GM23338 (cell line): ENCODE data around the gene AIG1. TPM values are rescaled to one million over a fixed set of nuclear protein-coding genes. Genes with fewer than 3 reads are reported as not detected.

Experiments
- ATAC-seq: fragments of 200-7000 bp; cut with Tn5 transposase; 3 replicates; pipeline ENCODE4 v1.9.1; 2020
- DNase-seq: peaks from one replicate; pipeline ENCODE4 v3.0.0-alpha.2; 2015; ENCODE audit warnings: low spot score
- H2AFZ ChIP-seq: fragments of 200-600 bp; sonication (generic); 2 replicates; pipeline ENCODE4 v1.8.0; 2016; ENCODE audit warnings: antibody characterized with exemption, mild to moderate bottlenecking, moderate library complexity
- H3F3A ChIP-seq: fragments of 200-600 bp; sonication (generic); replicated peaks from 2 replicates; pipeline ENCODE4 v1.8.0; 2017; ENCODE audit warnings: antibody characterized with exemption, mixed run types, low read depth
- H3K27ac ChIP-seq: fragments of 200-600 bp; sonication (generic); 2 replicates; pipeline ENCODE4 v1.6.1; 2016; ENCODE audit warnings: low read depth
- H3K27me3 ChIP-seq: fragments of 200-600 bp; sonication (generic); 2 replicates; pipeline ENCODE4 v1.8.0; 2016; ENCODE audit warnings: mild to moderate bottlenecking, mixed run types, moderate library complexity; ENCODE audit not compliant: insufficient read depth
- H3K36me3 ChIP-seq: fragments of 200-600 bp; sonication (generic); 2 replicates; pipeline ENCODE4 v1.8.0; 2016; ENCODE audit warnings: mild to moderate bottlenecking; ENCODE audit not compliant: insufficient read depth
- H3K4me1 ChIP-seq: fragments of 200-600 bp; sonication (generic); 2 replicates; pipeline ENCODE4 v1.8.0; 2016; ENCODE audit warnings: mild to moderate bottlenecking, moderate library complexity; ENCODE audit not compliant: insufficient read depth
- H3K4me2 ChIP-seq: fragments of 200-600 bp; sonication (generic); 2 replicates; pipeline ENCODE4 v1.7.1; 2017; ENCODE audit warnings: mixed run types
- H3K4me3 ChIP-seq: fragments of 200-600 bp; sonication (generic); 2 replicates; pipeline ENCODE4 v1.6.1; 2016; ENCODE audit warnings: mixed run types
- H3K79me2 ChIP-seq: fragments of 200-600 bp; sonication (generic); replicated peaks from 2 replicates; pipeline ENCODE4 v1.8.0; 2017; ENCODE audit warnings: mild to moderate bottlenecking; ENCODE audit not compliant: insufficient read depth
- H3K9me2 ChIP-seq: fragments of 200-600 bp; sonication (generic); 2 replicates; pipeline ENCODE4 v1.8.0; 2017; ENCODE audit not compliant: insufficient read depth
- H4K20me1 ChIP-seq: fragments of 200-600 bp; sonication (generic); replicated peaks from 2 replicates; pipeline ENCODE4 v1.8.0; 2017; ENCODE audit warnings: mild to moderate bottlenecking; ENCODE audit not compliant: insufficient read depth
- H3K27ac Mint-ChIP-seq: 2 replicates; pipeline ENCODE4 v1.8.0; 2020; ENCODE audit warnings: inconsistent platforms, mild to moderate bottlenecking, moderate library complexity, mixed read lengths
- H3K27me3 Mint-ChIP-seq: 3 replicates; pipeline ENCODE4 v1.8.0; 2022; ENCODE audit warnings: low read depth, mild to moderate bottlenecking, moderate library complexity, mixed read lengths, inconsistent platforms; ENCODE audit not compliant: insufficient read depth, poor library complexity
- H3K36me3 Mint-ChIP-seq: 3 replicates; pipeline ENCODE4 v1.8.0; 2021; ENCODE audit warnings: low read depth, mild to moderate bottlenecking, inconsistent platforms, moderate library complexity, mixed read lengths
- H3K4me1 Mint-ChIP-seq: 3 replicates; pipeline ENCODE4 v1.8.0; 2020; ENCODE audit warnings: mild to moderate bottlenecking, inconsistent platforms, mixed read lengths
- H3K4me3 Mint-ChIP-seq: 3 replicates; pipeline ENCODE4 v1.8.0; 2021; ENCODE audit warnings: moderate library complexity, mild to moderate bottlenecking, inconsistent platforms, mixed read lengths
- H3K9me3 Mint-ChIP-seq: 3 replicates; pipeline ENCODE4 v1.8.0; 2020; ENCODE audit warnings: moderate library complexity, mild to moderate bottlenecking, inconsistent platforms, mixed read lengths
- CREB1 ChIP-seq: fragments of 250-450 bp; sonication (Bioruptor Pico); IDR thresholded peaks from 2 replicates; pipeline ENCODE4 v1.5.0; 2020; ENCODE audit warnings: low read depth, mild to moderate bottlenecking, moderate library complexity
- ETS1 ChIP-seq: IDR thresholded peaks from 2 replicates; pipeline ENCODE4 v1.6.1; 2016; ENCODE audit warnings: antibody characterized with exemption
- EZH2 ChIP-seq: fragments of 200-600 bp; sonication (generic); IDR thresholded peaks from one replicate; pipeline ENCODE4 v1.8.0; 2017; ENCODE audit warnings: antibody characterized with exemption, mild to moderate bottlenecking, low read depth; ENCODE audit not compliant: unreplicated experiment
- EZH2phosphoT487 ChIP-seq: fragments of 200-600 bp; sonication (generic); IDR thresholded peaks from one replicate; pipeline ENCODE4 v1.8.1; 2018; ENCODE audit warnings: antibody characterized with exemption; ENCODE audit not compliant: unreplicated experiment
- JUNB ChIP-seq: IDR thresholded peaks from one replicate; pipeline ENCODE4 v1.6.1; 2016; ENCODE audit warnings: antibody characterized with exemption; ENCODE audit not compliant: unreplicated experiment
- NANOG ChIP-seq: IDR thresholded peaks from 2 replicates; pipeline ENCODE4 v1.6.1; 2016; ENCODE audit warnings: antibody characterized with exemption, borderline replicate concordance
- POLR2AphosphoS5 ChIP-seq: IDR thresholded peaks from 2 replicates; pipeline ENCODE4 v1.6.1; 2016; ENCODE audit warnings: antibody characterized with exemption, low read depth
- STAT1 ChIP-seq: IDR thresholded peaks from one replicate; pipeline ENCODE4 v1.6.1; 2016; ENCODE audit warnings: antibody characterized with exemption; ENCODE audit not compliant: unreplicated experiment
- ZNF114 ChIP-seq: fragments of 250-450 bp; sonication (Bioruptor Pico); IDR thresholded peaks from 2 replicates; pipeline ENCODE4 v1.5.0; 2020; ENCODE audit warnings: mild to moderate bottlenecking, moderate library complexity
- ZNF331 ChIP-seq: fragments of 250-450 bp; sonication (Bioruptor Pico); IDR thresholded peaks from 2 replicates; pipeline ENCODE4 v1.5.0; 2020; ENCODE audit warnings: low read depth, mild to moderate bottlenecking, moderate library complexity
- polyA plus RNA-seq: library from polyadenylated mRNA; unstranded; fragments of >200 nt; fragmentation: Nextera tagmentation; extraction: Ambion mirVana; gene quantifications from 2 replicates; pipeline ENCODE4 v1.2.1, GENCODE V29; 2016
- total RNA-seq: library from RNA; depleted of rRNA; stranded (reverse); fragments of >200 nt; shearing (Covaris generic); gene quantifications from 2 replicates; pipeline ENCODE4 v1.2.3, GENCODE V29; 2014
- TF ChIP-seq, protein P1 (sequence below), 2 experiments: fragments of 200-600 bp in 1 of 2; sonication (generic) in 1 of 2; conservative IDR thresholded peaks; 2 replicates each; pipeline versions ENCODE4 v1.5.1 to v1.6.1; 2016 to 2017; ENCODE audit warnings: antibody characterized with exemption in 2 of 2, low read depth in 2 of 2, mild to moderate bottlenecking in 2 of 2, moderate library complexity in 1 of 2
- TF ChIP-seq, protein P2 (sequence below): IDR thresholded peaks from one replicate; pipeline ENCODE4 v1.6.1; 2018; ENCODE audit warnings: antibody characterized with exemption; ENCODE audit not compliant: unreplicated experiment

Gene AIG1
- total and polyA plus RNA-seq, 2 experiments from 2014 or later = 65.2 to 88.4 TPM

DNA sequence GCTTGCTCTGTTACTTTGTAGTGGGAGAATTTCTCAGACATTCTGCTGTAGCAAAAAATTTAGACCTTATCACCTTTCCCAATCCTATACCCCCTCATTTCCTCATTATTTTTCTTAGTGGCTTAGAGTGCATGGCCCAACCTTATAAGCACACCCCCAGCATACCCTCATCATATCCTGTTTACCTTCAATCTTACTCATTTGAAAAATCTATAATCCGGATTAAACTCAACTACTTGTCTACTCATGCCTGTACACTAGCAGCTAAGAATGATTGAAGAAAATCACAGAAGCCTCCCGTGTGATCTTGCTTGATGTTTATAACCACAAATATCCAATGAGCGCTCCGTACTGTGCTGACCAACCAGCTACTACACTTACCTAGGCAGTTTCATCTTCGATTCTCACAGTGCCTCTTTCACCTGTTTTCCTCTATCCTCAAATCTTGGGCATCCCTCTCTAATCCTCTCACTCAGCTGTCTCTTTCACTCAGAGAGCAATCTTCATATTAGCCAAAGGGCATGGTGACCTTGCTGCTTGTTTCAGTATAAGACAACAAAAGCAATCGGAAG is 36.6 kb downstream of the AIG1 start (continued):
- TF ChIP-seq, protein P1, sequence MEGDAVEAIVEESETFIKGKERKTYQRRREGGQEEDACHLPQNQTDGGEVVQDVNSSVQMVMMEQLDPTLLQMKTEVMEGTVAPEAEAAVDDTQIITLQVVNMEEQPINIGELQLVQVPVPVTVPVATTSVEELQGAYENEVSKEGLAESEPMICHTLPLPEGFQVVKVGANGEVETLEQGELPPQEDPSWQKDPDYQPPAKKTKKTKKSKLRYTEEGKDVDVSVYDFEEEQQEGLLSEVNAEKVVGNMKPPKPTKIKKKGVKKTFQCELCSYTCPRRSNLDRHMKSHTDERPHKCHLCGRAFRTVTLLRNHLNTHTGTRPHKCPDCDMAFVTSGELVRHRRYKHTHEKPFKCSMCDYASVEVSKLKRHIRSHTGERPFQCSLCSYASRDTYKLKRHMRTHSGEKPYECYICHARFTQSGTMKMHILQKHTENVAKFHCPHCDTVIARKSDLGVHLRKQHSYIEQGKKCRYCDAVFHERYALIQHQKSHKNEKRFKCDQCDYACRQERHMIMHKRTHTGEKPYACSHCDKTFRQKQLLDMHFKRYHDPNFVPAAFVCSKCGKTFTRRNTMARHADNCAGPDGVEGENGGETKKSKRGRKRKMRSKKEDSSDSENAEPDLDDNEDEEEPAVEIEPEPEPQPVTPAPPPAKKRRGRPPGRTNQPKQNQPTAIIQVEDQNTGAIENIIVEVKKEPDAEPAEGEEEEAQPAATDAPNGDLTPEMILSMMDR (conservative IDR thresholded peaks at IDR 0.05; ENCODE audit: low read depth in 2 of 2) = no peak
- TF ChIP-seq EZH2phosphoT487 (no peak), ZNF114 (no peak), POLR2AphosphoS5 (no peak), ETS1 (no peak)

DNA sequence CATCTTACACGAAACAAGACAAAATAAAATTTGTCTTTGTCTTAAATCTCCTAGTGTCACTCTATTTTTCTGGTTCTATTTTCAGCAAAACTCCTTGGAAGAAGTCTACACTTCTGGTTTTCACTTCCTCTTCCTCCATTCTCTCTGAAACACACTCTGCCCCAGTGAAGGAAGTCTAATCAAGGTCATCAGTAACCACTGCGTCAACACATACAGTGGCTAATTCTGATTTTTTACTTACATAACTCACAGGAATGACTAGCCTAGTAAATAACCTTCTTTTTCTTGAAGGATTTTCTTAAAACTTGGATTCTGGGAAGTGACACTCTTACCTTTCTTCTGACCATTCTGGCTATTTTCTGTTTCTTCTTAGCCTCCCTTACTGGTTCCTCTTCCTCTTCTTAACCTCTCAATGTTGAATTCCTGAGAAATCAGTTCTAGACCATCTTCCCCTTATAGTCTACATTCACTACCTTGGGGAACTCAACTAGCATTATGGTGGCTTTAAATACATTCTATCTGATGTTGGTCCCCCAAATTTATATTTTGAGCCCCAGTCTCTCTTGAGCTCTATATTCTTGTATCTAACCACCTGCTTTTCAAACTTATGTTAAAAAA is 37.5 kb downstream of the AIG1 start:
- no peaks in the 10 kb centered on the region for H3K9me2 ChIP-seq
- peaks cover 13% of the 10 kb centered on the region for H3K4me1 ChIP-seq
- no peak for ATAC-seq
- no peak overlapping the region for H3K4me3 ChIP-seq
- no peak for DNase-seq
- Mint-ChIP-seq H3K4me1 (peaks cover 4% of the 10 kb centered on the region), H3K36me3 (no peaks in the 10 kb centered on the region), H3K9me3 (no peaks in the 10 kb centered on the region), H3K27ac (no peak overlapping the region), H3K27me3 (no peaks in the 10 kb centered on the region), H3K4me3 (no peak overlapping the region)
- no peak overlapping the region for H3K27ac ChIP-seq
- no peaks in the 10 kb centered on the region for H4K20me1 ChIP-seq
- H3K4me2 ChIP-seq = no peak overlapping the region
- no peaks in the 10 kb centered on the region for H3F3A ChIP-seq
- no peak overlapping the region for H2AFZ ChIP-seq
- H3K27me3 ChIP-seq = no peaks in the 10 kb centered on the region
- H3K79me2 ChIP-seq = no peaks in the 10 kb centered on the region; the same call in 1 of the 2 replicates
- H3K36me3 ChIP-seq = 0 out of 2 replicates have a peak, but pooled peaks cover 2% of the 10 kb centered on the region
- TF ChIP-seq STAT1 (no peak), EZH2phosphoT487 (no peak), NANOG (no peak), POLR2AphosphoS5 (no peak), JUNB (no peak), CREB1 (CRISPR knock-in tag) (no peak), ZNF114 (no peak), ZNF331 (no peak), ETS1 (no peak), EZH2 (no peak)
- TF ChIP-seq, protein P2, sequence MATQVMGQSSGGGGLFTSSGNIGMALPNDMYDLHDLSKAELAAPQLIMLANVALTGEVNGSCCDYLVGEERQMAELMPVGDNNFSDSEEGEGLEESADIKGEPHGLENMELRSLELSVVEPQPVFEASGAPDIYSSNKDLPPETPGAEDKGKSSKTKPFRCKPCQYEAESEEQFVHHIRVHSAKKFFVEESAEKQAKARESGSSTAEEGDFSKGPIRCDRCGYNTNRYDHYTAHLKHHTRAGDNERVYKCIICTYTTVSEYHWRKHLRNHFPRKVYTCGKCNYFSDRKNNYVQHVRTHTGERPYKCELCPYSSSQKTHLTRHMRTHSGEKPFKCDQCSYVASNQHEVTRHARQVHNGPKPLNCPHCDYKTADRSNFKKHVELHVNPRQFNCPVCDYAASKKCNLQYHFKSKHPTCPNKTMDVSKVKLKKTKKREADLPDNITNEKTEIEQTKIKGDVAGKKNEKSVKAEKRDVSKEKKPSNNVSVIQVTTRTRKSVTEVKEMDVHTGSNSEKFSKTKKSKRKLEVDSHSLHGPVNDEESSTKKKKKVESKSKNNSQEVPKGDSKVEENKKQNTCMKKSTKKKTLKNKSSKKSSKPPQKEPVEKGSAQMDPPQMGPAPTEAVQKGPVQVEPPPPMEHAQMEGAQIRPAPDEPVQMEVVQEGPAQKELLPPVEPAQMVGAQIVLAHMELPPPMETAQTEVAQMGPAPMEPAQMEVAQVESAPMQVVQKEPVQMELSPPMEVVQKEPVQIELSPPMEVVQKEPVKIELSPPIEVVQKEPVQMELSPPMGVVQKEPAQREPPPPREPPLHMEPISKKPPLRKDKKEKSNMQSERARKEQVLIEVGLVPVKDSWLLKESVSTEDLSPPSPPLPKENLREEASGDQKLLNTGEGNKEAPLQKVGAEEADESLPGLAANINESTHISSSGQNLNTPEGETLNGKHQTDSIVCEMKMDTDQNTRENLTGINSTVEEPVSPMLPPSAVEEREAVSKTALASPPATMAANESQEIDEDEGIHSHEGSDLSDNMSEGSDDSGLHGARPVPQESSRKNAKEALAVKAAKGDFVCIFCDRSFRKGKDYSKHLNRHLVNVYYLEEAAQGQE = no peak
